Common myeloid progenitor, CD34-positive (primary cell): ENCODE measurements around the gene GLUL.

Experiments
- CTCF ChIA-PET: fragments of 350-600 bp; sonication (Branson Sonifier 250); formaldehyde crosslinking; loops from one replicate; lab custom pipeline; 2021; ENCODE audit warnings: antibody characterized with exemption; lab: Charles Lee
- POLR2A ChIA-PET: fragments of 350-600 bp; sonication (Branson Sonifier 250); formaldehyde crosslinking; loops from one replicate; lab custom pipeline; 2021; ENCODE audit warnings: antibody characterized with exemption; lab: Charles Lee
- DNase-seq, 3 donors: peaks; one replicate each; pipeline versions ENCODE4 v3.0.0 to v3.0.0-alpha.2; 2013
- H3K27ac ChIP-seq, 2 experiments: 1 replicate in 1 of 2; 2 replicates in 1 of 2; pipeline ENCODE4 v1.7.0; 2013; ENCODE audit warnings: inconsistent platforms in 2 of 2, low read length in 2 of 2, mild to moderate bottlenecking in 2 of 2, low read depth in 1 of 2, moderate library complexity in 1 of 2; ENCODE audit not compliant: severe bottlenecking in 2 of 2, insufficient read depth in 1 of 2, poor library complexity in 1 of 2
- H3K27me3 ChIP-seq, 5 experiments: replicated peaks in 2 of 5; 1 replicate in 3 of 5; 2 replicates in 2 of 5; pipeline versions ENCODE4 v1.6.1 to v1.7.0; 2013; ENCODE audit warnings: low read length in 4 of 5, mild to moderate bottlenecking in 2 of 5, moderate library complexity in 2 of 5, inconsistent platforms in 1 of 5; ENCODE audit not compliant: insufficient read depth in 5 of 5, control insufficient read depth in 4 of 5
- H3K36me3 ChIP-seq, 4 experiments: 1 replicate in 2 of 4; 2 replicates in 2 of 4; pipeline versions ENCODE4 v1.6.1 to v1.7.0; 2013; ENCODE audit warnings: low read length in 3 of 4, control low read depth in 1 of 4, mild to moderate bottlenecking in 1 of 4; ENCODE audit not compliant: control insufficient read depth in 4 of 4, insufficient read depth in 4 of 4
- H3K4me1 ChIP-seq, 4 experiments: 1 replicate in 3 of 4; 2 replicates in 1 of 4; pipeline versions ENCODE4 v1.6.1 to v1.7.1; 2013; ENCODE audit warnings: low read length in 3 of 4, mild to moderate bottlenecking in 3 of 4, control low read depth in 1 of 4, inconsistent platforms in 1 of 4, moderate library complexity in 1 of 4; ENCODE audit not compliant: control insufficient read depth in 4 of 4, insufficient read depth in 4 of 4; ENCODE audit errors: control extremely low read depth in 1 of 4
- H3K4me3 ChIP-seq, 7 experiments: 1 replicate in 4 of 7; 2 replicates in 3 of 7; pipeline versions ENCODE4 v1.5.1 to v1.7.0; 2013; ENCODE audit warnings: mild to moderate bottlenecking in 7 of 7, low read length in 6 of 7, moderate library complexity in 6 of 7, inconsistent platforms in 2 of 7, low read depth in 2 of 7, control low read depth in 1 of 7; ENCODE audit not compliant: insufficient read depth in 4 of 7, control insufficient read depth in 1 of 7; ENCODE audit errors: extremely low read depth in 1 of 7
- H3K9me3 ChIP-seq, 5 experiments: 1 replicate in 4 of 5; 2 replicates in 1 of 5; pipeline versions ENCODE4 v1.6.1 to v1.7.1; 2013; ENCODE audit warnings: low read length in 4 of 5, mild to moderate bottlenecking in 2 of 5, inconsistent platforms in 1 of 5, low read depth in 1 of 5, moderate library complexity in 1 of 5; ENCODE audit not compliant: control insufficient read depth in 4 of 5, insufficient read depth in 2 of 5; ENCODE audit errors: control extremely low read depth in 1 of 5
- WGBS: methylation state at CpG from one replicate; pipeline ENCODE4 v1.1.5; 2013; ENCODE audit not compliant: insufficient coverage; 5-methylcytosine and 5-hydroxymethylcytosine counted together

The GLUL gene

DNA sequence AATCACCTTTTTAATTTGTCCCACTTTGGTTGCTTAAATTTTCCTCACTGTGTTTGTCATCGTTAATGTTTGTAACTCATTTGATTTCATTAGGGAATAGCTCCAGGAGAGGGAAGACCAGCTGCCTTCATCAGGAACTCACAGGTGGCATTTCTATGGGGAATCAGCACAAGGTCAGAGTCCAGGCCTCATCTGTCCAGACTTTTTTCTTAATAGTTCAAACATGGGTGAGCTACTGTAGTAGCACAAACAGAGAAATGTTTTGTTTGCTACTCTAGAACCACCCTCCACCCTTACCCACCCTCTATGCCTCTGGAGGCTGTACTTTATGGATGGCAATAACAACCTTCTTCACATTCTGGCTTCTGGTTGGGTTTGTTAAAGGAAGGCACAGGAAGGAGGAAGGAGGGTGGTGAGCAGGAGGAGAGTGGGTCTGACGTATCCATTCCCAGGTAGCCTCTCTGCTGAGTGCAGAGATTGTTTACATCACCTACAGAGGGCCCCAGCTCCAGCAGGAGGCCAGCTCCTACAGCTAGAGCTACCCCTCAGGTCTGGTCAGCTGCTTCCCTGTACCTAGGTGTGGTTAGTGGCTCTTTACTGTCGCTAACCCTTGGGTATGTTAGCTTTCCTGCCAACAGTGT lies 17.0 kb upstream of the GLUL start:
- peaks cover 3 to 9% (median 7%) of the 10 kb centered on the region in 5 experiments for H3K27me3 ChIP-seq
- no peaks in the 10 kb centered on the region for H3K36me3 ChIP-seq
- ChIA-PET POLR2A (no interaction called here), CTCF (interaction anchor here (1.0 to 1.7 kb wide), 2 partner anchors 11 to 320 kb away, joined by 3 to 9 read pairs; no protein-coding TSS in a partner anchor)
- 71% methylated on average over 1 of the region's 3 CpGs for WGBS
- H3K27ac ChIP-seq: no peak overlapping the region
- no peak for DNase-seq
- peaks cover 0 to 9% (median 5%) of the 10 kb centered on the region in 5 experiments for H3K9me3 ChIP-seq
- no peaks in the 10 kb centered on the region for H3K4me1 ChIP-seq
- H3K4me3 ChIP-seq: no peak overlapping the region

DNA sequence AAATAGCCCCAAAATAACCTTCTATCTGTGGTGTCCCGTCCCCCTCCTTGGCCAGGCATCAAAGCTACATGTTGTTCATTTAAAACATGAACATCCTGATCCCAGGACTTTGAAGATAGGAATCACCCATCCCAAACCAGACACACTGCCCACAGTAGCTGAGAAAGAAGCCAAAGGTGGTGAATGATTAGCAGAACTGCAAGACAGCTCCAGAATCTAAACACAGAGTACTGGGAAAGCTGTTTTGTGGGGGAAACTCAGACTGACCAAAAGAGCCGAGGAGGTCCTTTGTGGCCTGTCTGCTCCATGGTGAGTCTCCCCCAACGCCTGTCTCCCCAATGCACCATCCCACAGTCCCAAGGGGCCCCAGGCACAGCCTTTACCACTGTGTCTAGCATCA lies 16.1 kb upstream of the GLUL start:
- H3K4me1 ChIP-seq: no peaks in the 10 kb centered on the region
- no peak for DNase-seq

DNA sequence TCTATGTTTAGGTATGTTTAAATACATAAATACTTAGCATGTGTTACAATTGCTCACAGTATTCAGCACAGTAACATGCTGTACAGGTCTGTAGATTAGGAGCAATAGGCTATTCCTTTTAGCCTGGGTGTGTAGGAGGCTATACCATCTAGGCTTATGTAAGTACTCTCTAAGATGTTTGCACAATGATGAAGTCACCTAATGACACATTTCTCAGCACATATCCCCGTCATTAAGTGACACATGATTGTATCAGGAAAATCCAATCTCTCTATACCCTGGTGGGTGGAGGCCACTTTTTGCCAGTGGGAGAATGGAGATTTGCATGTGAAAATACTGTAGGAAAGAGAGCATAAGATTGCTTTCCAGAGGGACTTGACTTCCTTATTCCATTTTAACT lies 14.4 kb upstream of the GLUL start:
- Histone ChIP-seq H3K4me1 (no peaks in the 10 kb centered on the region), H3K9me3 (peaks cover 0 to 9% (median 5%) of the 10 kb centered on the region in 5 experiments), H3K4me3 (no peak overlapping the region), H3K36me3 (no peaks in the 10 kb centered on the region), H3K27me3 (peaks cover 3 to 9% (median 4%) of the 10 kb centered on the region in 5 experiments), H3K27ac (no peak overlapping the region)
- ChIA-PET CTCF (no interaction called here), POLR2A (no interaction called here)
- no peak for DNase-seq
- WGBS: no CpG with 5 or more reads among the region's 1 CpG

More for the DNA sequence above, 16.1 kb upstream of the GLUL start:
- H3K27ac ChIP-seq: no peak overlapping the region
- no peak overlapping the region for H3K4me3 ChIP-seq
- ChIA-PET POLR2A (no interaction called here), CTCF (interaction anchor here (1.0 to 1.7 kb wide), 3 partner anchors 10 to 323 kb away, joined by 3 to 9 read pairs (median 4); no protein-coding TSS in a partner anchor)
- H3K9me3 ChIP-seq: peaks cover 0 to 9% (median 5%) of the 10 kb centered on the region in 5 experiments
- WGBS: 88% methylated on average over 2 of the region's 3 CpGs
- H3K36me3 ChIP-seq: no peaks in the 10 kb centered on the region
- peaks cover 3 to 9% (median 4%) of the 10 kb centered on the region in 5 experiments for H3K27me3 ChIP-seq

DNA sequence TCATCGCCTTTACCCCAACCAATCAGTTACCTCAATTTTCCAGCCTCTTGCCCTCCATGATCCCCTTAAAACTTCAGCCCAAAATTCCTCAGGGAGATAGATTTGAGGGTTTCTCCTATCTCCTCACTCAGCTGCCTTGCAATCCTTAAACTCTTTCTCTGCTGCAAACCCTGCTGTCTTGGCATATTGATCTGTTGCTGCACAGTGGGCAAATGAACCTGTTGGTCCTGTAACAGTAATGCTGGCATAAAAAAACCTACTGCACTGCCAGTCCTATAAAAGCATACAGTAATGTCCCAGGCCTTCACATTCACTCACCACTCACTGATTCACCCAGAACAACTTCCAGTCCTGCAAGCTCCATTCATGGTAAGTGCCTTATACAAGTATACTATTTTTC lies 14.0 kb upstream of the GLUL start:
- Histone ChIP-seq H3K27me3 (peaks cover 3 to 9% (median 4%) of the 10 kb centered on the region in 5 experiments), H3K4me3 (no peak overlapping the region), H3K27ac (no peak overlapping the region), H3K9me3 (peaks cover 0 to 9% (median 5%) of the 10 kb centered on the region in 5 experiments), H3K4me1 (no peaks in the 10 kb centered on the region), H3K36me3 (no peaks in the 10 kb centered on the region)
- DNase-seq: no peak
- ChIA-PET CTCF (interaction anchor here (1.2 to 1.9 kb wide), 3 partner anchors 9 to 320 kb away, joined by 3 to 6 read pairs (median 3); no protein-coding TSS in a partner anchor), POLR2A (no interaction called here)
- WGBS: 100% methylated on average over 1 of the region's 1 CpG

DNA sequence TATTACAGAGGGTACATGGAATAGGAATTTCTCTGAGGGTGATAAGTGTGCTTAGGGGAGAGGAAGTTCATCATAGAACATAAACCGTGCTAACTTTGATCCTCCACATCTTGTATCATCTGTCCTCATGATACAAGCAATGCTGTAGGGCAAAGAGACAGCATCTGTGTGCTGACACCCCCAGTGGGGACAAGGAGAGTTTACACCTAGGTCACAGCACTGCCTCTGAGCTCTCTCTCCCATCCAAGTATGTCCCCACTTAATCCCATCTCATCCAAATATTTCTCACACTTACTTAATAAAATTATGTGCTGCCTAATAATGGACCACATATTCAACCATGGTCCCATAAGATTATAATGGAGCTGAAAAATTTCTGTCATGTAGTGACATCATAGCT lies 13.2 kb upstream of the GLUL start:
- H3K9me3 ChIP-seq: peaks cover 0 to 9% (median 5%) of the 10 kb centered on the region in 5 experiments
- no peak overlapping the region for H3K27ac ChIP-seq
- CTCF ChIA-PET: interaction anchor here (1.2 to 1.9 kb wide), 3 partner anchors 8 to 320 kb away, joined by 3 to 6 read pairs (median 3); no protein-coding TSS in a partner anchor
- 100% methylated on average over 1 of the region's 1 CpG for WGBS
- no peaks in the 10 kb centered on the region for H3K36me3 ChIP-seq
- DNase-seq: no peak
- POLR2A ChIA-PET: no interaction called here
- H3K4me3 ChIP-seq: no peak overlapping the region
- peaks cover 3 to 9% (median 4%) of the 10 kb centered on the region in 5 experiments for H3K27me3 ChIP-seq
- no peaks in the 10 kb centered on the region for H3K4me1 ChIP-seq

DNA sequence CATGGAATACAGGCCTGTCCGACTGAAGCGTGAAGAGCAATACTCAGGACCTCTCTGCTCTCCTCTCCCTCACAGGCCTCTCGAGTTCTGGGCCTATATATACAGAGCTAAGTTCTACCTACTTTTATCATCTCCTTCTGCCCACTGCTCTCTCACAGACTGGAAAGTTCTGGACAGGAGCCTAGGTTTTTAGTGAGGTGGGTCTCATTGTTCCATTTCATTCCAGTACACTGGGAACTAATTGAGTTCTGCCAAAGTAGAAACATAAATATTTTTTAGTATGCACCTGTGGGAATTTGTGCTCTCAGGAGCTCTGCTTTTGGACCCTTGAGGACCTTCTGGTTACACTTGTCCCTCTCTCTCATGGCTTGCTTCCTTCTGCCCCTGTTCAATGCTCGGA lies 9.0 kb upstream of the GLUL start, which contains the start of gene TEDDM1:
TSS of gene TEDDM1 (minus strand) at position 101 of the 400 bp plus-strand sequence. CDS start 182 bp downstream, outside the sequence.
- Histone ChIP-seq H3K36me3 (no peaks in the 10 kb centered on the region), H3K27me3 (peaks cover 0 to 1% (median 0%) of the 10 kb centered on the region in 5 experiments), H3K4me1 (peaks cover 0 to 15% (median 5%) of the 10 kb centered on the region in 4 experiments), H3K9me3 (peaks cover 0 to 6% (median 3%) of the 10 kb centered on the region in 5 experiments), H3K27ac (no peak within 1 kb of the TSS), H3K4me3 (no peak within 1 kb of the TSS)
- POLR2A ChIA-PET: no interaction called here
- DNase-seq: no peak
- CTCF ChIA-PET: interaction anchor here (0.7 to 12.4 kb wide), 5 partner anchors 24 to 315 kb away, joined by 3 to 236 read pairs (median 4); no protein-coding TSS in a partner anchor
- WGBS: 100% methylated on average over 1 of the region's 4 CpGs
